HG03378 (cell line): Measurements from ENCODE around the gene SLC22A4.

Experiments used
- ATAC-seq: cut with Tn5 transposase; IDR thresholded peaks from one replicate; pipeline ENCODE4 v1.9.1; 2021; ENCODE audit warnings: mild to moderate bottlenecking, moderate library complexity; ENCODE audit not compliant: unreplicated experiment

Gene SLC22A4

DNA sequence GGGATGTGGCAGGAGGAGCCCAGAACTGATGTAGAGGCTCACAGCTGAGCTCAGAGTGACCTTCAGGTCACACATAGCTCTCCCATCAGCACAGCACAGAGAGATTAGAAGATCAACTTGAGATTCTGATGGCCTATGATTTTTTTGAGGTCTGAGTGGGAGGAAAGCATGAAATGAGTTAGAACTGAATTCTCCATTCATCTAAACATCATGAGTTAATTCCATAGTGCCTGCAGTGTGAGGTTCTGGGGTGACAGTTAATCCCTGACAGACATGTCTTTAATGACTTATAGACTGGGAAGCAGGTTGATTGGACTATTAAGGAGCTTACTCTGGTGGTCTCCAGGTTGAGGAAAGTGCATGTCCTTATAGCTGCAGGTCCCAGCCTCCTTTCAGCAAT, 97.7 kb downstream of the SLC22A4 start:
- ATAC-seq = no peak

DNA sequence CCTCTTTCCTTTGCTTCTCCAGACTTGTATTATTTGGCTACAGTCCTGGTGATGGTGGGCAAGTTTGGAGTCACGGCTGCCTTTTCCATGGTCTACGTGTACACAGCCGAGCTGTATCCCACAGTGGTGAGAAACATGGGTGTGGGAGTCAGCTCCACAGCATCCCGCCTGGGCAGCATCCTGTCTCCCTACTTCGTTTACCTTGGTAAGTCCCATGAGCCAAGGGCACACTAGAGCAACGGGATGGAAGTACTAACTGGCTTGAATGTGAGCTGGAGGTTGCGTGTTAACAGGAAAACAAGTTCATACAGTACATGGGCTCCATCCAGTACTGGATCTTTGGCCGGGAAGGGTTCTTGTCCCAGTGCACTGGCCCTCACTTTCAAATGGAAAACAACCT, 98.2 kb downstream of the SLC22A4 start:
- ATAC-seq = no peak

GRCh38 chr5:132392978-132393825, 99.0 kb downstream of the SLC22A4 start:
- ATAC-seq = no peak
